ENCODE results near the gene DPH5.

Gene DPH5

DNA sequence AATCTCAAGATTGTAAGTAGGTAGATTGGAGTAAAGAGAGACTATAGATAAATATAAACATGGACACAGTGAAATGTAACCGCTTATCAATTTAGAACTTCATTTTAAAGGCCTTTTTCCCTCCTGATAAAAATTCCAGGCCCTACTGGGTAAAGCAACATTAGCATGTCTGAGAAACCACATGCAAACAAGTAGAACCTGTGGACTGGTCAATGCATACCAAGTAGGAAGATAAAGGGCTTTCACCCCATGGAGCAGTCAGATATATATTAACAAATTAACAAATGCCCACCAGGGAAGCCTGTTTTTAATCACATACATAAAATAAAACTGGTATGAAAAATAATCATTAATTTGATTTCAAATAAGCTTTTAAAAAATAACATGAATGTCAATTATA lies 8.1 kb downstream of the DPH5 start:
- no peak overlapping the region for H3K27ac ChIP-seq (ENCODE audit: low read length)
- H3K9me3 ChIP-seq (replicated peaks; ENCODE audit: insufficient read depth, low read length): no peaks in the 10 kb centered on the region
- no peaks in the 10 kb centered on the region for H3K27me3 ChIP-seq (replicated peaks; ENCODE audit: insufficient read depth, low read length)
- H2AFZ ChIP-seq (ENCODE audit: low read length): no peak overlapping the region
- no peaks in the 10 kb centered on the region for H3K36me3 ChIP-seq (replicated peaks; ENCODE audit: insufficient read depth, low read length)
- no peak overlapping the region for H3K9ac ChIP-seq (ENCODE audit: low read length)
- no peak overlapping the region for H3K4me3 ChIP-seq (ENCODE audit: low read length)
- H3K9me2 ChIP-seq (replicated peaks; ENCODE audit: insufficient read depth, low read length): no peaks in the 10 kb centered on the region
- H3F3A ChIP-seq (ENCODE audit: insufficient read depth, low read length): no peaks in the 10 kb centered on the region
- no peaks in the 10 kb centered on the region for H4K20me1 ChIP-seq (ENCODE audit: insufficient read depth, low read length)
- no peaks in the 10 kb centered on the region for H3K79me2 ChIP-seq (ENCODE audit: low read length)
- DNase-seq: no peak
- no peaks in the 10 kb centered on the region for H3K4me1 ChIP-seq (ENCODE audit: low read length)
- no peak overlapping the region for H3K4me2 ChIP-seq (ENCODE audit: low read depth, low read length)
- TF ChIP-seq CTCF (IDR thresholded peaks at IDR 0.05; ENCODE audit: low read length) (no peak), EZH2phosphoT487 (IDR thresholded peaks at IDR 0.05; ENCODE audit: low read length) (no peak), EZH2 (optimal IDR thresholded peaks at IDR 0.05; ENCODE audit: low read depth, low read length) (no peak)

DNA sequence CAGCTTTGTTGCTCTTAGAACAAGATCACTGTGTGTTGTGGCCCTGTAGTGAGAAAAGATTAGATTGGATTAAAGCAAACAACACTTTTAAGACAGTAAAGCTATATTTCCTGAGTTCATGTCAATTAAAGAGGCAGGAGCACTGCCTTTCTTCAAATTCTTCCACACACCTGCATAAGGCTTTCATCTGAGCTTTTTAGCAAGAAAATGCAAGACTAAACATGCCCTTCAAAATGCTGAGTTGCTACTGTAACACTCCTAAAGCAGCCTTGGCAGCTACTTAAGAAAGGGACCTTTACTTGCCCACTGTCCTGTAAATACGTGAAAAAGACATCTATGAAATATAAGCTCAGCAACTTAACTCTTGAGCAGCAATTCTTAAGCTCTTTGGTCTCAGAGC lies 11.8 kb downstream of the DPH5 start:
- no peak overlapping the region for H3K4me3 ChIP-seq (ENCODE audit: low read length)
- no peaks in the 10 kb centered on the region for H4K20me1 ChIP-seq (ENCODE audit: insufficient read depth, low read length)
- no peak overlapping the region for H3K27ac ChIP-seq (ENCODE audit: low read length)
- TF ChIP-seq EZH2 (optimal IDR thresholded peaks at IDR 0.05; ENCODE audit: low read depth, low read length) (no peak), CTCF (IDR thresholded peaks at IDR 0.05; ENCODE audit: low read length) (no peak)
- H3K36me3 ChIP-seq (replicated peaks; ENCODE audit: insufficient read depth, low read length): no peaks in the 10 kb centered on the region
- no peaks in the 10 kb centered on the region for H3K27me3 ChIP-seq (replicated peaks; ENCODE audit: insufficient read depth, low read length)
- no peak overlapping the region for H3K4me2 ChIP-seq (ENCODE audit: low read depth, low read length)
- H3K9me2 ChIP-seq (replicated peaks; ENCODE audit: insufficient read depth, low read length): no peaks in the 10 kb centered on the region
- no peaks in the 10 kb centered on the region for H3F3A ChIP-seq (ENCODE audit: insufficient read depth, low read length)
- no peak for DNase-seq
- no peaks in the 10 kb centered on the region for H3K9me3 ChIP-seq (replicated peaks; ENCODE audit: insufficient read depth, low read length)
- no peak overlapping the region for H3K9ac ChIP-seq (ENCODE audit: low read length)
- H2AFZ ChIP-seq (ENCODE audit: low read length): no peak overlapping the region
- H3K79me2 ChIP-seq (ENCODE audit: low read length): no peaks in the 10 kb centered on the region
- no peaks in the 10 kb centered on the region for H3K4me1 ChIP-seq (ENCODE audit: low read length)

DNA sequence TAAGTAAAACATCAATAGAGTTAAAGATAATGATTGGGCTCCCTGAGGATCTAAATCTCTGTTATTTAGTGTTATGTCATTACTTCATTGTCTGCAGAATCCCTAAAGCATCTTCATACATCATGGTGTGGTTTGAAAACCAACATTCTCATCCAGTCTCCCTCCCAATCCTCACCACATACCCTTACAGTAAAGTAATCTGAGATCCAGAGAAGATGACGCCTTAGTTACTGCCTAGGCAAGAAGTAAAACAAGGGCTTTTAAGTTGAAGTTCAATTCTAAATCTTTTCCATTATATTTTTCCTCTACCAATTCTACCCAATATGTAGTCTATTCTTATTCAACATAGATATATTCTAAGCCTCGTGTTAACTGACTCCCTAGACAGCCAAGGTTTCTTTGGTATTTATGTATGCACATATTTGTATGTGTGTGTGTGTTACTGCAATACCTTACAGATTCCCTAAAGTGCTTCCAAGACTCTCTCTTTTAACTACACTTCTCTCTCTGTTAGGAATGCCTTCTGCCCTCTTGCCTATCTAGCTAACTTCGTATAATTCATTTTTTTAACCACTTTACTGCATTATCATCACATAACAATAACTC lies 17.3 kb downstream of the DPH5 start:
- Histone ChIP-seq H3K9ac (ENCODE audit: low read length) (no peak overlapping the region), H3F3A (ENCODE audit: insufficient read depth, low read length) (no peaks in the 10 kb centered on the region)
- DNase-seq: no peak

More for the DNA sequence above, 17.3 kb downstream of the DPH5 start:
- no peak overlapping the region for H3K4me2 ChIP-seq (ENCODE audit: low read depth, low read length)
- no peaks in the 10 kb centered on the region for H3K36me3 ChIP-seq (replicated peaks; ENCODE audit: insufficient read depth, low read length)
- H3K9me2 ChIP-seq (replicated peaks; ENCODE audit: insufficient read depth, low read length): no peaks in the 10 kb centered on the region
- H3K9me3 ChIP-seq (replicated peaks; ENCODE audit: insufficient read depth, low read length): no peaks in the 10 kb centered on the region
- H4K20me1 ChIP-seq (ENCODE audit: insufficient read depth, low read length): no peaks in the 10 kb centered on the region
- TF ChIP-seq EZH2phosphoT487 (IDR thresholded peaks at IDR 0.05; ENCODE audit: low read length) (no peak), CTCF (IDR thresholded peaks at IDR 0.05; ENCODE audit: low read length) (no peak), EZH2 (optimal IDR thresholded peaks at IDR 0.05; ENCODE audit: low read depth, low read length) (no peak)
- no peaks in the 10 kb centered on the region for H3K27me3 ChIP-seq (replicated peaks; ENCODE audit: insufficient read depth, low read length)
- H3K4me1 ChIP-seq (ENCODE audit: low read length): no peaks in the 10 kb centered on the region
- no peak overlapping the region for H2AFZ ChIP-seq (ENCODE audit: low read length)
- H3K4me3 ChIP-seq (ENCODE audit: low read length): no peak overlapping the region
- H3K79me2 ChIP-seq (ENCODE audit: low read length): no peaks in the 10 kb centered on the region
- no peak overlapping the region for H3K27ac ChIP-seq (ENCODE audit: low read length)

All from MM.1S (cell line).